NB4 (cell line): Measurements from ENCODE around the gene C1QTNF1.

Experiments
- MAX ChIP-seq: IDR thresholded peaks from 2 replicates; pipeline ENCODE4 v1.6.1; 2011; ENCODE audit warnings: low read depth, low read length
- POLR2A ChIP-seq: IDR thresholded peaks from 2 replicates; pipeline ENCODE4 v1.6.1; 2011; ENCODE audit warnings: mild to moderate bottlenecking; ENCODE audit not compliant: insufficient read length; ENCODE audit errors: extremely low read depth
- TF ChIP-seq, protein P1 (sequence below): IDR thresholded peaks from one replicate; pipeline ENCODE4 v1.5.1; 2012; ENCODE audit warnings: low read depth, low read length

- TF ChIP-seq, protein P1, sequence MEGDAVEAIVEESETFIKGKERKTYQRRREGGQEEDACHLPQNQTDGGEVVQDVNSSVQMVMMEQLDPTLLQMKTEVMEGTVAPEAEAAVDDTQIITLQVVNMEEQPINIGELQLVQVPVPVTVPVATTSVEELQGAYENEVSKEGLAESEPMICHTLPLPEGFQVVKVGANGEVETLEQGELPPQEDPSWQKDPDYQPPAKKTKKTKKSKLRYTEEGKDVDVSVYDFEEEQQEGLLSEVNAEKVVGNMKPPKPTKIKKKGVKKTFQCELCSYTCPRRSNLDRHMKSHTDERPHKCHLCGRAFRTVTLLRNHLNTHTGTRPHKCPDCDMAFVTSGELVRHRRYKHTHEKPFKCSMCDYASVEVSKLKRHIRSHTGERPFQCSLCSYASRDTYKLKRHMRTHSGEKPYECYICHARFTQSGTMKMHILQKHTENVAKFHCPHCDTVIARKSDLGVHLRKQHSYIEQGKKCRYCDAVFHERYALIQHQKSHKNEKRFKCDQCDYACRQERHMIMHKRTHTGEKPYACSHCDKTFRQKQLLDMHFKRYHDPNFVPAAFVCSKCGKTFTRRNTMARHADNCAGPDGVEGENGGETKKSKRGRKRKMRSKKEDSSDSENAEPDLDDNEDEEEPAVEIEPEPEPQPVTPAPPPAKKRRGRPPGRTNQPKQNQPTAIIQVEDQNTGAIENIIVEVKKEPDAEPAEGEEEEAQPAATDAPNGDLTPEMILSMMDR, result no peak
- TF ChIP-seq MAX (no peak), POLR2A (no peak)
Observed at GRCh38 chr17:79094261-79094660, 70.3 kb downstream of the C1QTNF1 start.
